Hindlimb muscle (tissue), 1 donor: ENCODE results near the gene RASAL3. TPM values are rescaled to one million over a fixed set of nuclear protein-coding genes. Genes with fewer than 3 reads are reported as not detected.

Experiments used
- DNase-seq: peaks from one replicate; pipeline ENCODE4 v3.0.0-alpha.2; 2013
- polyA plus RNA-seq: library from polyadenylated mRNA; unstranded; fragments of 120-200 nt; gene quantifications from one replicate; pipeline ENCODE4 v1.2.1, GENCODE V29; 2013; ENCODE audit not compliant: insufficient read length

RASAL3 gene
- polyA plus RNA-seq, 1 donor, result 1.7 TPM

- DNase-seq, result peak; percentile 96
Measured at GRCh38 chr19:15432629-15433518, 31.5 kb downstream of the RASAL3 start.

- no peak for DNase-seq
Measured at GRCh38 chr19:15432018-15432494, 32.3 kb downstream of the RASAL3 start.

- no peak for DNase-seq
Measured at GRCh38 chr19:15431396-15432017, 32.8 kb downstream of the RASAL3 start.

- no peak for DNase-seq
Measured at GRCh38 chr19:15430526-15431120, 33.7 kb downstream of the RASAL3 start.

GRCh38 chr19:15429825-15430467 lies 34.4 kb downstream of the RASAL3 start:
- no peak for DNase-seq

GRCh38 chr19:15428956-15429824 lies 35.2 kb downstream of the RASAL3 start:
- no peak for DNase-seq

GRCh38 chr19:15427991-15428471 lies 36.3 kb downstream of the RASAL3 start:
- no peak for DNase-seq

- no peak for DNase-seq
Measured at GRCh38 chr19:15427350-15427700, 37.0 kb downstream of the RASAL3 start.

- DNase-seq, result no peak
Measured at GRCh38 chr19:15426485-15427349, 37.6 kb downstream of the RASAL3 start.

- DNase-seq, result no peak
Measured at GRCh38 chr19:15425321-15425950, 38.9 kb downstream of the RASAL3 start.

- DNase-seq, result no peak
Measured at GRCh38 chr19:15424692-15425272, 39.6 kb downstream of the RASAL3 start.

- DNase-seq, result no peak
Measured at GRCh38 chr19:15424121-15424520, 40.2 kb downstream of the RASAL3 start.

- DNase-seq, result no peak
Measured at GRCh38 chr19:15423130-15423529, 41.2 kb downstream of the RASAL3 start.

- no peak for DNase-seq
Measured at GRCh38 chr19:15422296-15423075, 41.9 kb downstream of the RASAL3 start.

- peak; percentile 56 for DNase-seq
Measured at GRCh38 chr19:15421721-15422260, 42.6 kb downstream of the RASAL3 start.

- no peak for DNase-seq
Measured at GRCh38 chr19:15421136-15421695, 43.1 kb downstream of the RASAL3 start.

GRCh38 chr19:15419413-15420025 lies 44.8 kb downstream of the RASAL3 start:
- DNase-seq, result no peak
